HepG2 (cell line): ENCODE data around the gene BBC3. TPM values are rescaled to one million over a fixed set of nuclear protein-coding genes. Genes with fewer than 3 reads are reported as not detected.

Experiments
- ATF7-NPFF ChIP-seq: sonication (generic); formaldehyde crosslinking; IDR thresholded peaks from 2 replicates; pipeline ENCODE4 v1.8.1; 2023; ENCODE audit warnings: mild to moderate bottlenecking, low read depth, missing genetic modification reagents, moderate library complexity
- HDAC2 ChIP-seq: sonication (generic); formaldehyde crosslinking; IDR thresholded peaks from 2 replicates; pipeline ENCODE4 v1.4.0; 2020; ENCODE audit warnings: missing genetic modification reagents
- HOXD1 ChIP-seq: sonication (generic); formaldehyde crosslinking; IDR thresholded peaks from 2 replicates; pipeline ENCODE4 v1.5.0; 2020; ENCODE audit warnings: missing genetic modification reagents
- MLXIP ChIP-seq: sonication (generic); formaldehyde crosslinking; IDR thresholded peaks from 2 replicates; pipeline ENCODE4 v1.9.0; 2021; ENCODE audit warnings: missing genetic modification reagents, borderline replicate concordance
- TGIF2 ChIP-seq: IDR thresholded peaks from 2 replicates; pipeline ENCODE4 v1.6.1; 2016; ENCODE audit warnings: control low read depth, missing compliant biosample characterization
- TRIM24 ChIP-seq: sonication (generic); formaldehyde crosslinking; IDR thresholded peaks from 2 replicates; pipeline ENCODE4 v1.8.0; 2022; ENCODE audit warnings: mild to moderate bottlenecking, missing genetic modification reagents
- ZFP36L1 ChIP-seq: sonication (generic); formaldehyde crosslinking; IDR thresholded peaks from 2 replicates; pipeline ENCODE4 v1.8.0; 2022; ENCODE audit warnings: mild to moderate bottlenecking, missing genetic modification reagents, moderate library complexity
- ZNF619 ChIP-seq: sonication (generic); formaldehyde crosslinking; IDR thresholded peaks from 2 replicates; pipeline ENCODE4 v1.4.0; 2020; ENCODE audit warnings: mild to moderate bottlenecking, missing genetic modification reagents
- ZNF878 ChIP-seq: sonication (generic); formaldehyde crosslinking; IDR thresholded peaks from 2 replicates; pipeline ENCODE4 v1.8.1; 2023; ENCODE audit warnings: mild to moderate bottlenecking, missing genetic modification reagents, moderate library complexity
- ZSCAN20 ChIP-seq: sonication (generic); formaldehyde crosslinking; IDR thresholded peaks from 2 replicates; pipeline ENCODE4 v1.4.0; 2020; ENCODE audit warnings: missing genetic modification reagents, mild to moderate bottlenecking, borderline replicate concordance
- ZSCAN25 ChIP-seq: sonication (generic); formaldehyde crosslinking; IDR thresholded peaks from 2 replicates; pipeline ENCODE4 v1.8.0; 2022; ENCODE audit warnings: mild to moderate bottlenecking, missing genetic modification reagents
- polyA plus RNA-seq, 8 experiments: library from polyadenylated mRNA; depleted of rRNA in 3 of 8; stranded (reverse) in 7 of 8; unstranded in 1 of 8; fragments of >200 nt; fragmentation: Illumina TruSeq in 4 of 8; extraction: Trizol in 4 of 8; gene quantifications; 2 replicates each; pipeline versions ENCODE4 v1.2.1 to v1.2.3, GENCODE V29; 2011 to 2016; ENCODE audit warnings: low read depth in 4 of 8, missing spikeins in 1 of 8, mixed read lengths in 1 of 8; ENCODE audit not compliant: insufficient read depth in 1 of 8
- total RNA-seq, 5 experiments: library from RNA; depleted of rRNA; stranded (reverse); fragments of >200 nt; fragmentation: Illumina TruSeq; extraction: Trizol; gene quantifications; 2 replicates each; pipeline ENCODE4 v1.2.3, GENCODE V29; 2016; ENCODE audit warnings: low read depth in 1 of 5
- TF ChIP-seq, protein P1 (sequence below): sonication (generic); formaldehyde crosslinking; IDR thresholded peaks from 2 replicates; pipeline ENCODE4 v1.4.0; 2020; ENCODE audit warnings: missing genetic modification reagents, borderline replicate concordance
- TF ChIP-seq, protein P2 (sequence below): sonication (generic); formaldehyde crosslinking; IDR thresholded peaks from 2 replicates; pipeline ENCODE4 v1.4.0; 2020; ENCODE audit warnings: missing genetic modification reagents
- TF ChIP-seq, protein P3 (sequence below): sonication (generic); formaldehyde crosslinking; IDR thresholded peaks from 2 replicates; pipeline ENCODE4 v1.8.0; 2022; ENCODE audit warnings: low read depth, missing genetic modification reagents

Gene BBC3
- total and polyA plus RNA-seq, 2 of the 13 experiments (the other 11 are each of a cell fraction or from before 2014, with no cell fraction given) = 6.1 to 8.8 TPM

GRCh38 chr19:47243776-47244547 lies 13.0 kb upstream of the BBC3 start (continued):
- TF ChIP-seq, protein P1, sequence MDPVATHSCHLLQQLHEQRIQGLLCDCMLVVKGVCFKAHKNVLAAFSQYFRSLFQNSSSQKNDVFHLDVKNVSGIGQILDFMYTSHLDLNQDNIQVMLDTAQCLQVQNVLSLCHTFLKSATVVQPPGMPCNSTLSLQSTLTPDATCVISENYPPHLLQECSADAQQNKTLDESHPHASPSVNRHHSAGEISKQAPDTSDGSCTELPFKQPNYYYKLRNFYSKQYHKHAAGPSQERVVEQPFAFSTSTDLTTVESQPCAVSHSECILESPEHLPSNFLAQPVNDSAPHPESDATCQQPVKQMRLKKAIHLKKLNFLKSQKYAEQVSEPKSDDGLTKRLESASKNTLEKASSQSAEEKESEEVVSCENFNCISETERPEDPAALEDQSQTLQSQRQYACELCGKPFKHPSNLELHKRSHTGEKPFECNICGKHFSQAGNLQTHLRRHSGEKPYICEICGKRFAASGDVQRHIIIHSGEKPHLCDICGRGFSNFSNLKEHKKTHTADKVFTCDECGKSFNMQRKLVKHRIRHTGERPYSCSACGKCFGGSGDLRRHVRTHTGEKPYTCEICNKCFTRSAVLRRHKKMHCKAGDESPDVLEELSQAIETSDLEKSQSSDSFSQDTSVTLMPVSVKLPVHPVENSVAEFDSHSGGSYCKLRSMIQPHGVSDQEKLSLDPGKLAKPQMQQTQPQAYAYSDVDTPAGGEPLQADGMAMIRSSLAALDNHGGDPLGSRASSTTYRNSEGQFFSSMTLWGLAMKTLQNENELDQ (CRISPR knock-in tag) = no peak
- TF ChIP-seq ZSCAN20 (0 out of 2 replicates have a peak, but pooled peaks have one; percentile 41), TGIF2 (CRISPR knock-in tag) (peak; percentile 76), ZNF619 (peak; percentile 94), ZFP36L1 (CRISPR knock-in tag) (peak; percentile 75; the same call in 1 of the 2 replicates), TRIM24 (CRISPR knock-in tag) (no peak), ZSCAN25 (no peak), HOXD1 (CRISPR knock-in tag) (peak; percentile 30; the same call in 1 of the 2 replicates), HDAC2 (CRISPR knock-in tag) (peak; percentile 94), ZNF878 (peak; percentile 90; the same call in 1 of the 2 replicates), ATF7-NPFF (peak; percentile 70), MLXIP (CRISPR knock-in tag) (no peak; the same call in 1 of the 2 replicates)
- TF ChIP-seq, protein P2, sequence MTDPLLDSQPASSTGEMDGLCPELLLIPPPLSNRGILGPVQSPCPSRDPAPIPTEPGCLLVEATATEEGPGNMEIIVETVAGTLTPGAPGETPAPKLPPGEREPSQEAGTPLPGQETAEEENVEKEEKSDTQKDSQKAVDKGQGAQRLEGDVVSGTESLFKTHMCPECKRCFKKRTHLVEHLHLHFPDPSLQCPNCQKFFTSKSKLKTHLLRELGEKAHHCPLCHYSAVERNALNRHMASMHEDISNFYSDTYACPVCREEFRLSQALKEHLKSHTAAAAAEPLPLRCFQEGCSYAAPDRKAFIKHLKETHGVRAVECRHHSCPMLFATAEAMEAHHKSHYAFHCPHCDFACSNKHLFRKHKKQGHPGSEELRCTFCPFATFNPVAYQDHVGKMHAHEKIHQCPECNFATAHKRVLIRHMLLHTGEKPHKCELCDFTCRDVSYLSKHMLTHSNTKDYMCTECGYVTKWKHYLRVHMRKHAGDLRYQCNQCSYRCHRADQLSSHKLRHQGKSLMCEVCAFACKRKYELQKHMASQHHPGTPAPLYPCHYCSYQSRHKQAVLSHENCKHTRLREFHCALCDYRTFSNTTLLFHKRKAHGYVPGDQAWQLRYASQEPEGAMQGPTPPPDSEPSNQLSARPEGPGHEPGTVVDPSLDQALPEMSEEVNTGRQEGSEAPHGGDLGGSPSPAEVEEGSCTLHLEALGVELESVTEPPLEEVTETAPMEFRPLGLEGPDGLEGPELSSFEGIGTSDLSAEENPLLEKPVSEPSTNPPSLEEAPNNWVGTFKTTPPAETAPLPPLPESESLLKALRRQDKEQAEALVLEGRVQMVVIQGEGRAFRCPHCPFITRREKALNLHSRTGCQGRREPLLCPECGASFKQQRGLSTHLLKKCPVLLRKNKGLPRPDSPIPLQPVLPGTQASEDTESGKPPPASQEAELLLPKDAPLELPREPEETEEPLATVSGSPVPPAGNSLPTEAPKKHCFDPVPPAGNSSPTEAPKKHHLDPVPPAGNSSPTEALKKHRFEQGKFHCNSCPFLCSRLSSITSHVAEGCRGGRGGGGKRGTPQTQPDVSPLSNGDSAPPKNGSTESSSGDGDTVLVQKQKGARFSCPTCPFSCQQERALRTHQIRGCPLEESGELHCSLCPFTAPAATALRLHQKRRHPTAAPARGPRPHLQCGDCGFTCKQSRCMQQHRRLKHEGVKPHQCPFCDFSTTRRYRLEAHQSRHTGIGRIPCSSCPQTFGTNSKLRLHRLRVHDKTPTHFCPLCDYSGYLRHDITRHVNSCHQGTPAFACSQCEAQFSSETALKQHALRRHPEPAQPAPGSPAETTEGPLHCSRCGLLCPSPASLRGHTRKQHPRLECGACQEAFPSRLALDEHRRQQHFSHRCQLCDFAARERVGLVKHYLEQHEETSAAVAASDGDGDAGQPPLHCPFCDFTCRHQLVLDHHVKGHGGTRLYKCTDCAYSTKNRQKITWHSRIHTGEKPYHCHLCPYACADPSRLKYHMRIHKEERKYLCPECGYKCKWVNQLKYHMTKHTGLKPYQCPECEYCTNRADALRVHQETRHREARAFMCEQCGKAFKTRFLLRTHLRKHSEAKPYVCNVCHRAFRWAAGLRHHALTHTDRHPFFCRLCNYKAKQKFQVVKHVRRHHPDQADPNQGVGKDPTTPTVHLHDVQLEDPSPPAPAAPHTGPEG (CRISPR knock-in tag) = peak; percentile 81; the same call in 1 of the 2 replicates
- TF ChIP-seq, protein P3, sequence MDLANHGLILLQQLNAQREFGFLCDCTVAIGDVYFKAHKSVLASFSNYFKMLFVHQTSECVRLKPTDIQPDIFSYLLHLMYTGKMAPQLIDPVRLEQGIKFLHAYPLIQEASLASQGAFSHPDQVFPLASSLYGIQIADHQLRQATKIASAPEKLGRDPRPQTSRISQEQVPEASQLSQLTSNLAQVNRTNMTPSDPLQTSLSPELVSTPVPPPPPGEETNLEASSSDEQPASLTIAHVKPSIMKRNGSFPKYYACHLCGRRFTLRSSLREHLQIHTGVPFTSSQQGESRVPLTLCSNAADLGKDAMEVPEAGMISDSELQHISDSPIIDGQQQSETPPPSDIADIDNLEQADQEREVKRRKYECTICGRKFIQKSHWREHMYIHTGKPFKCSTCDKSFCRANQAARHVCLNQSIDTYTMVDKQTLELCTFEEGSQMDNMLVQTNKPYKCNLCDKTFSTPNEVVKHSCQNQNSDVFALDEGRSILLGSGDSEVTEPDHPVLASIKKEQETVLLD = peak; percentile 56
